Kidney epithelial cell (primary cell): ENCODE measurements around the gene DIAPH3. TPM values are rescaled to one million over a fixed set of nuclear protein-coding genes. Genes with fewer than 3 reads are reported as not detected.
"Not testable (repeated sequence)": the region's sequence is repeated elsewhere in the genome, so short reads cannot be mapped to it uniquely, and the experiment has no call there.

Experiments
- DNase-seq: peaks from one replicate; pipeline ENCODE4 v3.0.0-alpha.2; 2010; ENCODE audit warnings: low read depth
- H3K27me3 ChIP-seq: 2 replicates; pipeline ENCODE4 v1.6.0; 2011; ENCODE audit warnings: low read length; ENCODE audit not compliant: control insufficient read depth, insufficient read depth
- H3K36me3 ChIP-seq: 2 replicates; pipeline ENCODE4 v1.5.1; 2011; ENCODE audit warnings: low read length; ENCODE audit not compliant: control insufficient read depth, insufficient read depth
- H3K4me3 ChIP-seq: 2 replicates; pipeline ENCODE4 v1.5.1; 2011; ENCODE audit warnings: low read depth, mild to moderate bottlenecking, control low read depth, low read length
- CTCF ChIP-seq: IDR thresholded peaks from 2 replicates; pipeline ENCODE4 v1.5.1; 2011; ENCODE audit warnings: mild to moderate bottlenecking, moderate library complexity, low read length, control low read depth, inconsistent platforms; ENCODE audit not compliant: insufficient read depth, poor library complexity, severe bottlenecking
- total RNA-seq: library from RNA; depleted of rRNA; stranded (reverse); fragments of >200 nt; gene quantifications from 2 replicates; pipeline ENCODE4 v1.2.3, GENCODE V29; 2015

Gene DIAPH3
- total RNA-seq, 1 donor from 2014 or later = 7.5 TPM

DNA sequence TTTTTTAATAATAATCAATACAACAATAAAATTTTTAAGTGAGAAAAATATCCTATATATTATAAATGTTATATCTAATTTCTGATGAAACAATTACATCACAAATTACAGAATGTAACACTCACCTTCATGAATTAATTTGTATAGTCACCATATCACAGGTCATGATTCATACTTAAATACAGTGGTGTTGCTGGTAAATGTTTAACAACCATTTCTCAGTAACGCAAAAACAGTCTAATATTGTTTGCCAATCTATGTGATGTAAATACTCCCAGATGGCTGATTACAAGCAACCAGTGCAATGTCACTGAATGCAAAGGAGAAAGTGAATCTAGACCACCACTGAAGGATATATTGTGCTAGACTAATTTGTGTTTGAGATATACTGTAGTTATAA lies 97.5 kb downstream of the DIAPH3 start:
- Histone ChIP-seq H3K27me3 (no peaks in the 10 kb centered on the region), H3K4me3 (no peak overlapping the region), H3K36me3 (no peaks in the 10 kb centered on the region)
- DNase-seq = no peak
- no peak for TF ChIP-seq CTCF

DNA sequence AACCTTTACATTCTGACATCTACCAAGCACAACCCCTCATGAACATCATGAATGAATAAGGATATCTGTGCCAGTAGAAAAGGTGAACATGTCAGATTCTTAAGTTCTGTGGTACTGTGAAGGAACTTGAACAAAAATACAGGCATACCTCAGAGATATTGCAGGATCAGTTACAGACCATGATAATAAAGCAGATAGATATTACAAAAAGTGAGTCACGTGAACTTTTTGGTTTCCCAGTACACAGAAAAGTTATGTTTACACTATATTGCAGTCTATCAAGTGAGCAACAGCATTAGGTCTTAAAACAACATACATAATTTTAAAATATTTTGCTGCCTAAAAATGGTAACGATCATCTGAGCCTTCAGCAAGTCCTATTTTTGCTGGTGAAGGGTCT lies 101.2 kb downstream of the DIAPH3 start:
- no peak for DNase-seq
- no peaks in the 10 kb centered on the region for H3K36me3 ChIP-seq
- TF ChIP-seq CTCF = no peak
- H3K4me3 ChIP-seq = no peak overlapping the region
- H3K27me3 ChIP-seq = no peaks in the 10 kb centered on the region

DNA sequence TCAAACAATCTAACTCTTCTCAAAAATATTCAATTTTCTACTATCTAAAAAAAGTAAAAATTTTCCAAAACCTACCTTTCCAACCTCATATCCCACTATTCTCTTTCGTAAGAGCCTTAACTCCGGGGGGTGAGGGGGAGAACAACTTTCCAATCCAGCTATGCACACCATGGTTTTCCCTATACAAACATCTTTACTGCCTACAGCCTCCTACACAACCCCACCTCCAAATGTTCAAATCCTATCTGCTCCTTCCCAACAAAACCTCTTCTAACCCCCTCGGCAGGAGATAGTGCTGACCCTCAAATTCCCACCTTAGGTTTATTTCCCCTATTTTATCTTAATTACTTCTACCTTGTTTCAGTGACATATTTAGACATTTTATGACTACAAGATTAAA lies 102.0 kb downstream of the DIAPH3 start:
- Histone ChIP-seq H3K4me3 (no peak overlapping the region), H3K27me3 (no peaks in the 10 kb centered on the region), H3K36me3 (no peaks in the 10 kb centered on the region)
- DNase-seq = no peak
- TF ChIP-seq CTCF = no peak

DNA sequence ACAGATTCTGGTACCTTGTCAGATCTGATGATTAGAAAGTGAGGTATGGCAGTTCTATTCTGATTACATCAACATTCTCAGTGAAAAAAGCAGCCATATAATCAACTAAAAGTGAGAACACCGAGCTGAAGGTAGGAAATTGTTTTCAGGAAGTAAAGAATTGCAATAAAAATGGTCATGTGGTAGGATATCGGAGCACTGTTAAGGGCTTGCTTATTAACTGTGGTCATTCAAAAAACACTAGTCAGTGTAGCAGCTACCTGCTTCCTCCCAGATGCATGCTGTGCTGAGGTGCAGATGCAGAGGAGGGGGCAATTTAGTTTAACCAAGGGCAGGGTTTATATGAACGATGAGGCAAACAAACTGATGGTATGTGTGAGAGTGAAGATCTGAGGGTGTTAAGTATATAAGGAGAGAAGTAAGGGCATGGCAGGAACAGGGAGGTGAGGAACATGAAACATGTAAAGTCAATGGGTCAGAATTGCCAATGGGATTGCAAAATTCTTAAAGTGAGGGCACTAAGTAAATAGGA lies 111.9 kb downstream of the DIAPH3 start:
- Histone ChIP-seq H3K4me3 (no peak overlapping the region), H3K27me3 (no peaks in the 10 kb centered on the region), H3K36me3 (no peaks in the 10 kb centered on the region)
- TF ChIP-seq CTCF = no peak
- no peak for DNase-seq

- DNase-seq, H3K4me3 ChIP-seq, H3K36me3 ChIP-seq, H3K27me3 ChIP-seq: not testable (repeated sequence)
Observed at GRCh38 chr13:60048353-60048752, 115.4 kb downstream of the DIAPH3 start.

GRCh38 chr13:60047918-60048317 lies 115.8 kb downstream of the DIAPH3 start:
- Histone ChIP-seq H3K36me3 (no peaks in the 10 kb centered on the region), H3K4me3 (no peak overlapping the region), H3K27me3 (no peaks in the 10 kb centered on the region)
- TF ChIP-seq CTCF = no peak
- no peak for DNase-seq
